Measurements from ENCODE around the gene R3HCC1L.
"Not testable (repeated sequence)": the region's sequence is repeated elsewhere in the genome, so short reads cannot be mapped to it uniquely, and the experiment has no call there.

Gene R3HCC1L

DNA sequence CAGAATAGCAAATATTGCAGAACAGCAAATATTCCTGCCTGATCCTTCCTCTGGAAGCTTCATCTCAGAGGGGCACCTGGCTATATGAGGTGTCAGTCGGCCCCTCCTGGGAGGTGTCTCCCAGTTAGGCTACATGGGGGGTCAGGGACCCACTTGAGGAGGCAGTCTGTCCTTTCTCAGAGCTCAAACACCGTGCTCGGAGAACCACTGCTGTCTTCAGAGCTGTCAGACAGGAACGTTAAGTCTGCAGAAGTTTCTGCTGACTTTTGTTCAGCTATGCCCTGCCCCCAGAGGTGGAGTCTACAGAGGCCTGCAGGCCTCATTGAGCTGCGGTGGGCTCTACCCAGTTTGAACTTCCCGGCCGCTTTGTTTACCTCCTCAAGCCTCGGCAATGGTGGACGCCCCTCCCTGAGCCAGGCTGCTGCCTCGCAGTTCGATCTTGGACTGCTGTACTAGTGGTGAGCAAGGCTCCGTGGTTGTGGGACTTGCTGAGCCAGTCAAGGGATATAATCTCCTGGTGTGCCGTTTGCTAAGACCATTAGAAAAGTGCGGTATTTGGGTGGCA, 48.0 kb downstream of the R3HCC1L start:
- DNase-seq = not testable (repeated sequence)

DNA sequence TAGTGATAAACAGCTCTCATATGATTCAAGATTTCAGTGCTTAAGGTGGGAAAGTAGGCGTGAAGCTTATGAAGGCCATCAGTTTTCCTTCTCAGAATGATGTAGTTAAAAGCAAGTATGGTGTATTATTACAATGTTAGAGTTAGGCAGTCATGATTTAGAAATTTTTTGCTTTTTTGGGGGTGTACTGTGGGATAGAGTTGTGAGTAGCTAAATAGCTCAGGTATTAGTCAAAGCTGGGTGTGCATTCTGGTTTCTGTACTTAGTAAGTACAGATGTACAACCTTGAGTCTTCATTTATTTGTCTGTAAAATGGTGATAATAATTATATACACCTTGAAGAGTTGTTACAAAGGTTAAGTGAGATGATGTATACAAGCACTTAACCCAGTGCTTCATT, 52.2 kb downstream of the R3HCC1L start:
- DNase-seq = no peak

DNA sequence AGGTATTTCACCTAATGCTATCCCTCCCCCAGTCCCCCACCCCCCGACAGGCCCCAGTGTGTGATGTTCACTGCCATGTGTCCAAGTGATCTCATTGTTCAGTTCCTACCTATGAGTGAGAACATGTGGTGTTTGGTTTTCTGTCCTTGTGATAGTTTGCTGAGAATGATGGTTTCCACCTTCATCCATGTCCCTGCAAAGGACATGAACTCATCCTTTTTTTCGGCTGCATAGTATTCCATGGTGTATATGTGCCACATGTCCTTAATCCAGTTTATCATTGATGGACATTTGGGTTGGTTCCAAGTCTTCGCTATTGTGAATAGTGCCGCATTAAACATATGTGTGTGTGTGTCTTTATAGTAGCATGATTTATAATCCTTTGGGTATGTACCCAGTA, 56.3 kb downstream of the R3HCC1L start:
- DNase-seq = not testable (repeated sequence)

- DNase-seq = no peak
Measured at GRCh38 chr10:98193037-98193436, 58.6 kb downstream of the R3HCC1L start.

DNA sequence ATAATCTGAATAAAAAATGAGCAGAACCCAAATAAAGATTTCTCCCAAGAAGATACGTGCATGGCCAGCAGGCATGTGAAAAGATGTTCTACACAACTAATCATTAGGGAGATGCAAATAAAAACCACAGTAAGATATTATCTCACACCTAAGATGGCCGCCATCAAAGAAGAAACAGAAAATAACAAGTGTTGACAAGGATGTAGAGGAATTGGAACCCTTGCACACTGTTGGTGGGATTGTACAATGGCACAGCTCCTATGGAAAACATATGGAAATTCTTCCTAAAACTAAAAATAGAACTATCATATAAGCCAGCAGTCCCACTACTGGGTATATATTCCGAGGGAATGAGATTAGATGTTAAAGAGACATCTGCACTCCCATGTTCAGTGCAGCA, 60.2 kb downstream of the R3HCC1L start:
- no peak for DNase-seq

- DNase-seq = no peak
Measured at GRCh38 chr10:98195120-98195519, 60.7 kb downstream of the R3HCC1L start.

DNA sequence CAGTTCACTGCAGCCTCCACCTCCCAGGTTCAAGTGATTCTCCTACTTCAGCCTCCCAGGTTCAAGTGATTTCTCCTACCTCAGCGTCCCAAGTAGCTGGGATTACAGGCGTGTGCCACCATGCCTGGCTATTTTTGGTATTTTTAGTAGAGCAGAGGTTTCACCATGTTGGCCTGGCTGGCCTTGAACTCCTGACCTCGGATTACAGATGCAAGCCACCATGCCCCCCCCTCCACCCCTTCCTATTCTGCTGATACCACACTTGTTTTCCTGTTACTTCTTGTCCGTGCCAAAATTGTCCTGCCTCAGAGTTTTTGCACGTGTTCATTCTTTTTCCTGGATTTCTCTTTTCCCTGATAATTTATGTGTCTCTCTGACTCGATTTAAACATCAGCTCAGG, 62.5 kb downstream of the R3HCC1L start:
- DNase-seq = no peak

DNA sequence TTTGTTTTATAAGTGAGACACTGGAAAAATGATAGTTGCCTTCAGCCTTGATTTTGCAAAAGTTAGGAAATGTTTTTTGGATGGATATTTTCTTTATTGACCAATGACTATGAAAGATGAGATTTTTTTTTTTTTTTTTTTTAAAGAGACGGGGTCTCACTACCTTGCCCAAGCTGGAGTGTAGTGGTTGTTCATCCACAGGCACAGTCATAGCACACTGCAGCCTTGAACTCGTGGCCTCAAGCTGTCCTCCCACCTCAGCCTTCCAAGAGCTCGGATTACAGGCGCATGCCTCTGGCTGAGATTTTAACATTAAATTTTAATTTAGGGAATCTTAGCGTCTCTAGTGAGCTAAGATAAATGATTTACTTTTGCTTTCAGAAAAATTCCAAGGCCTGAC, 67.3 kb downstream of the R3HCC1L start:
- no peak for DNase-seq

DNA sequence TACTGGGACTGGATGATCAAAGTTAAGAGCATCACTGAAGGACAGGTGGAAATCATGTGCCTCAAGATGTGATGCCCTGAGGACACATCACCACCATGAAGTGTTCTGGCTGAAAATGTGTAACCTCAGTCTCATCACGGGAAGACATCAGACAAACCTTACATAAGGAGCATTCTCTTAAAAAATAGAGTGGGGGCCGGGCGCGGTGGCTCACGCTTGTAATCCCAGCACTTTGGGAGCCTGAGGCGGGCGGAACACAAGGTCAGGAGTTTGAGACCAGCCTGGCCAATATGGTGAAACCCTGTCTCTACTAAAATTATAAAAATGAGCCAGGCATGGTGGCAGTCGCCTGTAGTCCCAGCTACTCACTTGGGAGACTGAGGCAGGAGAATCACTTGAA, 67.9 kb downstream of the R3HCC1L start:
- no peak for DNase-seq

- no peak for DNase-seq
Measured at GRCh38 chr10:98205351-98205750, 70.9 kb downstream of the R3HCC1L start.

- no peak for DNase-seq
Measured at GRCh38 chr10:98208925-98209324, 74.5 kb downstream of the R3HCC1L start.

GRCh38 chr10:98209441-98209840, 75.0 kb downstream of the R3HCC1L start:
- no peak for DNase-seq

DNA sequence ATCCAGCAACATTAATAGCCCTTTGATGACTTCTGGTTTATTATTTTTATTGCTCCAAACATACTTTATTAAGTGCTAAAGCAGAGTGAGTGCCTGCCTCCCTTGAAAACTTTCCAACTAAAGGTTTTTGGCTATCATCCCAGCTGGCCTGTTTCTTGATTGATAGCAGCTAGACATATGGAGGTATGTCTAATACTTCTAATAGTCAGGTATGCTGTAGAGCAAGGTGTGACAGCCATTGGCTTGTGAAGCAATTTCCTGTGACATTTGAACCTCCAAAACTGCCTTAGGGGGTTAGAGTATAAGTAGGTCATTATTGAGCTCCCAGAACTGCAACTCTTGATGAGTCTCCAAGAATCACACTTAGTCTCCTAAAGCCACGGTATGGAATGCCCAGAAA, 77.7 kb downstream of the R3HCC1L start:
- DNase-seq = no peak

DNA sequence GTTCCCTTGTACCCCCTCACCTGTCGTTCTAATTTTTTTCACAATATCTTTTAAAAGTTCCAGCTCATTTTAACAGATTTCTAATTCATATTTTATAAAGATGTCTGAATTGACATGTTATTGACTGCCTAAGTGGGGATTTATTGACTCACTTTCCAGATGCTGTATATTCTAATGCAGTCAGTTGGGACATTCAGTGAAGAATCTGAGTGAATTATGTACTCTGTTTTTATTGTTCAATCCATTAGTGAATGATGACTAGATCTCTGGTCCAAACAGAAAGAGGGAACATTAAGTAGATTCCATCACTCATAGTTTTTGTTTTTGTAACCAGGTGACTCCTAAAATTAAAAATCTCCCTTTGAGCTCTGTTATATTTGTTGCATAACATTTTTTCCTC, 79.3 kb downstream of the R3HCC1L start:
- no peak for DNase-seq

GRCh38 chr10:98215373-98215772, 80.9 kb downstream of the R3HCC1L start:
- DNase-seq = no peak

DNA sequence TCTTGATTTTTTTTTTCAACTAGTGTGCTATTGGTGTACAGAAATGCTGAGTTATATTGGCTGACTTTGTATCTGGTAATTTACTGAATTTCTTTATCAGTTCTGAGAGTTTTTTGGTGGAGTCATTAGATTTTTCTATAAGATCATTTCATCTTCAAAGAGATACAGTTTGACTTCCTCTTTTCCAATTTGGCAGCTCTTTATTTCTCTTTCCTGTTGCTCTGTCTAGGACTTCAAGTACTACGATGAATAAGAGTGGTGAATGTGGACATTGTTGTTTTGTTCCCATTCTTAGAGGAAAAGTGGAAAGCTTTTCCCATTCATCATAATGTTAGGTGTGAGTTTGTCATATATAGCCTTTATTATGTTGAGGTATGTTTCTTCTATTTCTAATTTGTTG, 83.3 kb downstream of the R3HCC1L start:
- DNase-seq = no peak

- DNase-seq = no peak
Measured at GRCh38 chr10:98223874-98224273, 89.4 kb downstream of the R3HCC1L start.

GRCh38 chr10:98224509-98224908, 90.1 kb downstream of the R3HCC1L start:
- no peak for DNase-seq

DNA sequence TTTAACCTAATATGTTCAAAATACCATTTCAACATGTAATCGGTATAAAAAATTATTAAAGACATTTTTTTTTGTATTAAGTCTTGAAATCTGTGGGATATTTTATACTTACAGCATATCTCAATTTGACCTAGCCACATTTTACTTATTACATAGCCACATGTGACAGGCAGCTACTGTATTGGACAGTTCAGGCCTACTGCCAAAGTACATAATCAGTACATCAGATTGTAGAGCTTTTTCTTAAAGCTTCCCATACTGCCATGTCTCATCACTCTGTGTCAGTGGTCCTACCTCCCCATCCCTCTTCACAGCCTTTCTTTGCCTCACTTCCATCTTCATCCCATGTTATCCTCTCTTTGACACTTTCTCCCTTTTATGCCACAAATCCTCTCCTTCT, 90.5 kb downstream of the R3HCC1L start:
- no peak for DNase-seq

DNA sequence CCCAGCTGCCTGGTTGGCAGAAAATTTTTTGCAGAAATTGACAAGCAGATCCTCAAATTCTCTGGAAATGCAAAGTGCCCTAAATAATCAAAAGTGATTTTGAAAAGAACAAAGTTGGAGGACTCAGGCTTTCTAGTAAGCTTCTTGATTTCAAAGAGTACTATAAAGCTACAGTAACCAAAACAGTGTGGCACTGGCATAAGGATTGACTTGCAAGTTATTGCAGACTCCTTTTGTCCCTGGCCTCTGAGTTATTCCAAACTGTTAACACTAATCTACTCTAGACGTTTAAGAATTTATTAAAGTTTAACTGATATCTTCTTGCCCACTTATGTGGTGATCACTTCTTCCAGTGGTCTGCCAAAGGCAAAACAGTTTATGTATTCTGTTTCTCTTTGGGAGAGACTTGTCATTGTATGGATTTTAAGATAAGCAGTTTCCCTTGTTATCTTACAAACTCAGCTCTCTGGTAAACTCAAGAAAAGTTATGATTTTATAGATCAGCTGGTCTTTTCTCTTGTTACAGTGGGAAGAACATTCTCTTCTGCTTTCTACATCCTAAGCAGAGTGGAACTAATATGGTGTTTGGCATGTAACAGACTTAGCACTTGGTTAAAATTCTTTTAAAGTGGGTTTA, 92.2 kb downstream of the R3HCC1L start:
- DNase-seq = no peak

GRCh38 chr10:98227713-98228112, 93.3 kb downstream of the R3HCC1L start:
- not testable (repeated sequence) for DNase-seq

- DNase-seq = not testable (repeated sequence)
Measured at GRCh38 chr10:98228266-98228665, 93.8 kb downstream of the R3HCC1L start.

DNA sequence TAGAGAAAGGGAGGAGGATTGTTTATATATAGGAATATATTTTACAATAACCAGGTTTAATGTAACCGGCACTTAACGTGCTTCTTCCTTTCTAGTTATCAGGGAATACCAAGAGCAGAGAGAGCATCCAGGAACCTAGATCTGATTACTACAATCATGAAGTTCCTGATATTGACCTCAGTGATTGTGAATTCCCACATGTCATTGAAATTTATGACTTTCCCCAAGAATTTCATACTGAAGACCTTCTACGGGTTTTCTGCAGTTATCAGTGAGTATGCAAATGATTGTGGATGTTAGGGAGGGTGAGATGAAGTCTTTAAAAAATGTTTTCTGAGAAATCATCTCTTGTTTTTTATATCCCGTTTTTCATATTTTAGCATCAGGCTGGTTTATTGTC, 97.0 kb downstream of the R3HCC1L start:
- DNase-seq = no peak

GRCh38 chr10:98235846-98236245, 101.4 kb downstream of the R3HCC1L start:
- DNase-seq = no peak

DNA sequence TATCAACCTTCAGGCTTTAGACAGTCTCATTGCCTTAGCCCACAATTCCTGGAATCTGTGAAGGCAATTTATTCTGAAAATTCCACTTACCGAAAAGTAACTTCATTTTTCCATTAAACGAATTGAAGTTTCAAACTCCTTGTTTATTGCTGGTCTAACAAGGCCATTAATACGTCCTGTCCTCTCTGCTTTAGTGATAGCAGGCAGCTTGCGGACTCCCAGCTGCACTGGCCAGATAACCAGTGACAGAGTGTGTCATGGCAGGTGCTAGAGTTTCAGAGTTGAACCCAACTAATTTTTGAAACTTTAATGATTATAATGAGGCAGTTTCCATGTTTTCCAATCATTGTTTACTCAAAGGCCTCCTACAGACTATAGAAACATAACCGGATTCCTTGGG, 102.4 kb downstream of the R3HCC1L start:
- DNase-seq = no peak
